ENCODE measurements around the gene ARHGEF7.

The ARHGEF7 gene

DNA sequence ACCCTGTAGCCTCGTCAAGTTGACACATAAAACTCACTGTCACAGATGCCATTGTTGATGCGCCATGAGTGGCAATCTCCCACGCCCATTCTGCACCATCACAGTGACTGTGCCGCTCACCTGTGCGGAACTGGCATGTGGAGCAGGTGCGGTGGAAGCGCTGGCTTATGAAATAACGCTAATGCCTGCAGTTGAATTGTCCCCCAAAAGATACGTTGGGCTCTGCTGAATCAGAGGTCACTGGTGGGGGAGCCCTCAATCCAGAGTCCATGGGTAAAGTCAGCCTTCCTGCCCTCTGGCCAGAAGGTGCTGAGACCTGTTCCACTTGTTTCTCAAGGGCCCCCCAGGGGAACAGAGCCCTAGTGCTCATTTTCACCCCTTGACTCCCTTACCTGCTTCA is 2.9 kb upstream of the ARHGEF7 start:
- no peak for DNase-seq

DNA sequence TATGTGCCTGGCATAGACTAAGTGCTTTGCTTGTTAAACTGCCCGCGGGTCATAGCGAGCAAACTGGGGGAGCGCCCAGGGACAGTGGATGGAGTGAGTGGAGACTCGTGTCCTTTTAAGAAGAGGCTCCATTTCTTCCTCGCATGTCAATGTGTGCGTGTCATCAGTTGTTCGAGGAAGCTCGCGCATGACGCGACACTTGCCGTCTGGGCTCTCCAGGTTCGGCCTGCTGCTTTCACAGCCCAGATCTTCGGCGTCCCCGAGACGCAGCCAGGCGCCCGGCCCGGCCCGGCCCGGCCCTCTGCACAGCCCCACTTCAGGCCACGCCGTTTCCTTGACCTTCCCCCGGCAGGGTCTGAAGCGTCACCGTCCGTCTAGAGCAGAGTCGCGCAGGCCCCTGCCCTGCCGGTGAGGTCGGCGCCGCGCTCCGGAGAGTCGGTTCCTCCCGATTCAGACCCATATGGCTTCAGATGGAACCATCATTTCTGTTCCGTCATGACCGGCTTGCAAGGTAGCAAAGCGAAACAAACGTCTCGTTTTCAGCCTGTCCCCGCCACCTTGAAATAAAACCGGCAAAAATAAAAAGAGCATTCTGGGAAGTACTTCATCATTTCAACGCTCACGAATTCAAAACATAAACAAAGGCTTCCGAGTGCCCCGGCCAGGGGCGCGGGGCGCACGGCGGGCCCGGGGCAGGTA is 599 bp upstream of the ARHGEF7 start:
- DNase-seq, result peak; percentile 63

DNA sequence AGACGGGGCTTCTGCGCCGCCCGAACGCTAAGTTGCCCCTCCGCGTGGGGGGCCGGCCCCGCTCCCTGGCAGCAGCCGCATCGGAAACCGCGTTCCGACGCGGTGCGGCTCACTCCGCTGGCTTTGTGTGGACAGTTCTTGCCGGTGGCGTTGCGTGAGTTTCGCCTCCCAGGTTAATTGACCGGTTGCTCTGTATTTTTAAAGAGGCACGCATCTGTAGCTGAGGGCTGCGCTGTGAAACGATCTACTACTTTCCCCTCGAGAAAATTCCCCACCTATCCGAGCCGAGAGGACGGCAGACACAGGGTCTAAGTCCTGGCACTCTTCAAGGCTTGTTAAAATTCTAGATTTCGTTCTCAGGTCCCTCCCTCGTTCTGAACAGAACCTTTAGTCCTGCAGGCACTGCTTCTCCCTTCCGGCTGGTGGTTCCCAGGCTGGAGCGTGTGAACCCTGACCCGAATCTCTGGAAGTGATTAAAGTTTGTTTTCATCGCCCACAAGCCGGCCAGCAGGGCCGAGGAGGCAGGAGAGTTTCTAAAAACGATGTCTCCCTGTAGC is 933 bp downstream of the ARHGEF7 start:
- peak; percentile 73 for DNase-seq

DNA sequence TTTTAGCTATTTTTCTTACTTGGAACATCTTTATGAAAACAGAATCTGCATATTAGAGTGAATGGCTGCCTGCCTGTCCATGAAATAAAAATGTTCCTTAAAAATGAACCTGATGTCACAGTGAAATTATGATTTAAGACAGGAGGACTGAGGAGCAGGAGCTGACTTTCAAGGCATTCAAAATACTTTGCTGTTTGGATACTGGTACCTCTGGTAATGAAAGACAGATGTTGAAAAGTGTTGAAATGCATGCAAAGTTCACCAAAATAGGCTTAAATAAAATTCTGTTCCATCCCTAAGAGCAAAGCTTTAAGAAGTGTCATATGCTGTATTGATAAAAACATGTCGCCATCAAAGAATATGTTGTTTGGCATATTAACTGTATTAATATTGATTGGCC is 1.7 kb downstream of the ARHGEF7 start:
- DNase-seq, result no peak

DNA sequence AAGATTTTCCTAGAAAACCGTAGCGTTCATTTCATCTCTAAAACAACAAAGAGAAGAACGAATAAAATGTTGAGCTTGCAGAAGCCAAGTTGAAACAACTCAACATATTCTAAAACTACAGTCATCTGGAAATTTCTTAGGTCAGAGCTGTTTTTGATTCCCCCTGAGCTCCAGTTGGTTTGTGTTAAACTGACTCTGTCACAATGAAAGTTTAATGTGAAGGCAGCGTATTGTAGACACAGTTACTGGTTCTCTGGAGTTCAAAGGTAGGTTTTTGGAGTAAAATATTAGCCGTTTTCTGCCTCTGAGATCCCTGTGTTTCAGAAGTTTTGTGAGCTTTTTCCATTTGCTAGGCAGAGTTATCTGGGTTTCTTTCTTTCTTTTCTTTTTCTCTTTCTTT is 2.2 kb downstream of the ARHGEF7 start:
- no peak for DNase-seq

DNA sequence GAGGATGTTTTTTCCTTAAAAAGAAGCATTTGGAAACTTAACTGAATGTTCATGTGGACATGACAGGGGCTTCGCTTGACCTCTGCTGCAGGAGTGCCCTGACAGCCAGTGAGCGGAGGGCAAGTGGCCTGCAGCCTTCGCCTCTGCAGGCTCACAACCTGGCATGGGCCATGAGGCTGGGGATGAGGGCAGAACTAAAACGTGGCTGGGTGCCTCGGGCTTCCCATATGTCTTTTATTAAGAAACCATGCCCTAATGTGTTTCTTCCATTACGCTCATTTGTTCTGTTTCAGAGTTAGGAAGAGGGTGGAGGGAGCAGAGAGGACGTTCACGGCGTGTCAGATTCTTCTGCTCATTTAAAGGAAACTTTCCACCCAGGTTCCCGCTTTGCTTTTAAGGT is 2.9 kb downstream of the ARHGEF7 start:
- DNase-seq, result peak; percentile 66

DNA sequence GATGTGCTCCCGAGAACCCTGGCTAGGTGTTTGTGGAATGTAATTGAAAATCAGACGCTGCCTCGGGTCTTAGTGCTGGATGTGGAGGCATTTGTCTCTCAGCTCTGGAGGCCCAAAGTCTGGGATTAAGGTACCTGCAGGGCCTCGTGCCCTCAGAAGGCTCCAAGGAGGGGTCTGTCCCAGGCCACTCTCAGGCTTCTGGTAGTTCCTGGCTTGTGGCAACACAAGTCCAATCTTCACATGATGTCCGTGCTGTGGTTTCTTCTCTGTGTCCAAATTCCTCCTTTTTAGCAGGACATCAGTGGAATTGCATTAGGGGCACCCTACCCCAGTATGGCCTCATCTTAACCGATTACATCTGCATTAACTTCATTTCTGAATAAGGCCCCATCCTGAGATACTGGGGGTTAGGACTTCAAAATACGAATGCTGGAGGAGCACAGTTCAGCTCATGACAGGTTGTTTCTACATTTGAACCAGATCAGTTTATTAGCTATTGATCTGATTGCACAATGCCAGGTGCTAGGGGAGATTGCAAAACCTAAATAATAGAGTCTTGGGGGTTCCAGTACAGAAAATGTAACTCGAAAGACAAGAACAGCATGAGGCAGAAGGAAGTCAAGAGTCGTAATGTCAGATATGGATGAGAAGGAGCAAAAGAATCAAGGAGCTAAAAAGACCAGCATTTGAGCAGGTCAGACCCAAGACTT is 3.9 kb downstream of the ARHGEF7 start:
- no peak for DNase-seq

DNA sequence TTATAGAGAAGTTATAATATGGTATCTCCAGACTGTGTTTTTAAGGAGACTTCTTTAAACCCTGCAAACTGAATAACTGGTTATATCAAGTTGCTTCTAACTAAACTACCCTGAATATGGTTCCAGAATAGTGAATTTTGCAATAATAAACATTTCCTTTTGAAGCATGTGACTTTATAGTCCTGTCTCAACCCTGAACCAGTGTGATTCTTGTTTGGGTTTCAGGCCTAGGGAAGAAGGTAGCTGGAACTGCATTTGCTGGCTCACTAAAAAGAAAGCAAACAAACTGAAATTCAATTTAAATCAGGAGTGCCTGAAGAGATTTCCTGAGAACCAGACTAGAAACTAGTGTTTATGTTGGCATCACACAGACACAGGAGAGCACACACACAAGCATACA is 4.9 kb downstream of the ARHGEF7 start:
- no peak for DNase-seq

DNA sequence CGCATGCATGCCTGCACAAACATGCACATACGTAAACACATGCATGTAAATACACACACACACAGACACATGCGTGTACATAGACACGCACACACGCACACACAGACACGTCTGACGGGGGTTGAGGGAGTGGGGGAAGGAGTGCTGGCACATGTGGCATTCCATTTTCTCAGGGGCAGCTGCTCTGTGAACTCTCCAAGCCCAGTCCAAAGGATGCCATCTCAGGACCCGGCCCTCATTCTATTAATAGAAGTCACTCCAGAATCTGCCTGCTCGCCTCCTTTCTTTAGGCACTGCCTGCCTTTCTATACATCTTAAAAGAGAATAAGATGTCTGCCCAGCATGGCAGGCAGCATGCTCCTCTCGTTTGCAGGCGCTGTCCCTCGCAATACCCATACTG is 5.3 kb downstream of the ARHGEF7 start:
- no peak for DNase-seq

DNA sequence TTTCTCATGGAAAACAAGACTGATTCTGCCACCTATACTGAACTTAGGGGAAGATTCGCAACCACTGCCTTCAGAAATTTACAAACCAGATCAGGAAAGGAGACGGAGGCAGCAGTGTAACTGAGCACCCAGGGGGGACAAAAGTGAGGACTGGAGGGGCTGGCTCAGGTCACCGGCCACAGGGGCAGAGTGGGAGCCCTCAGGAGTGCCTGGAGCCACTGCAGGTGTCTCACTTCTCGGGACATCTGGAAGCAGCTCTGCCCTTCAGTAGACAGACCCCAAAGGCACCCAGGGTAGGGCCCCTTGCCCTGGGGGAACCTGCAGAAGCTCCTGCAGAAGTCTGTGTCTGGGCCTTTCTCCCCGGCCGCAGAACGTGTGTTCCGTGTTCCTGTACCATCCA is 5.8 kb downstream of the ARHGEF7 start:
- no peak for DNase-seq

DNA sequence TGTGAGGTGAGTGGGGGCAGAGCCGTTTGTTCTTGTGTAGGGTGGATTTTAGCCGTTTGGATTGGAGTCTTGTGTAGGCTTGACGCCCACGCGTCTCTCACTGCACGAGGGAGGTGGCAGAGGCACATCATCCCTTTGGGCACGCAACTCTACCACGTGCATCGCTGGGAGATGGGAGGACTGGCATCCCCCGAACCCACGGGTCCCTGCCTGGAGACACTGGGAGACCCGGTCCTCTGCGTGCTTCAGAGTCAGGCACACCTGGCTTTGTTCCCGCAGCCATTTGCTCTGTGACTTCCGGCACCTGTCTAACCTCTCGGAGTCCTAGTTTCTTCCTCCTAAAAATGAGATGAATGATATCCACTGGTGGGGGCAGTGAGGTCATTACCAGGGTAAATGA is 6.4 kb downstream of the ARHGEF7 start:
- DNase-seq, result no peak

DNA sequence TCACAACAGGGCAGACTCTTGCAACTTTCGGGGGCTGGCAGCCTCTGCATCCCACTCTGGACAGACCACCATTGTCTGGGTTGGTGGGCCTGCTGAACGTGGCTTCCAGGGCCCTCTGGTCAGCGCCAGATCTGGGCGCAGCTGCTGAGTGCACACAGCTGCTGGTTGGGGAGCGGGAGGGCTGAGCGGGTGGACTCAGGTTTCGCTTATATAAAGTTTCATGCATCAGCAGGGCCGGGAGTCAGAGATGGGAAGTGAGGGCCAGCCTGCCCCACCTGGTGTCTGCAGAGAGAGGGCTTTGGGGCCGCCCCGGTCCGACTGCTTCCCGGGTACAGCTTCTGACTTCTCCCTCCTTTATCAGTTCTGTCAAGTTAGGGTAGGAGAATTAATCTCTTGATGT is 6.9 kb downstream of the ARHGEF7 start:
- DNase-seq, result peak; percentile 73

DNA sequence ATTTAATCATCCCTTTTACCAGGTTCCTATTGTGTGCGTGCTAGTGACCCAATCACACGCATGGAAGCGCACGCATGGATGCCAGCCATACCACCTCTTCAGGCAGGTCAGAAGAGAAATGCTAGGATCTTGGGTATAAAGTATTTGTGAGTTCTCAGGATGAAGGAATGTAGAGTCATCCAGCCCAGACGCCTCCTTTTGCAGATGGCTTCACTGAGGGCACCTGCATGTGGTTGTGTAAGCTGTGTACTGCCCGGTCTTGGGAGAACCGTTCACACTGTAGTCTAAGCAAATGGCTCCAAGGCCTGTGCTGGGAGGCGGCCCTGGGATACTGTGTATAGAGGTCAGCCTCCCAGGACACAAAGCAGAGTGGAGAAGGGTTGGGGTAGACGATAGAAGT is 7.5 kb downstream of the ARHGEF7 start:
- DNase-seq, result no peak

DNA sequence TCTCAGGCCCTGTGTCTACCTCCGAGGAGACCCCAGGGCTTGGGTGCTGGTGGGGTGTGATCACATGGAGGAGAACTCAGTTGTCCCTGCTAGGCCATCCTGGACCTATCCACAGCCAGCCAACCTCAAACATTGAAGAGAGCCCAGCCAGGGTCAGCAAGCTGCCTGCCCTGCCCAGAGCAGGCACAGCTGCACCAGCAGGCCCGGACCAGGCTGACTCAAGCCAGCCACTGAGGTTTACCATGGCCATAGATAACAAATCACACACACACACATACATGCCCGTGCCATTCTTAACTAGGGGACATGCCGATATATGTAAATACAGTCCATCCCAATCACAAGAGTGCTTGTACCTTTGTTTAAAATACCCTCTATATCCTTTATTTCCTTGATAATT is 8.1 kb downstream of the ARHGEF7 start:
- no peak for DNase-seq

DNA sequence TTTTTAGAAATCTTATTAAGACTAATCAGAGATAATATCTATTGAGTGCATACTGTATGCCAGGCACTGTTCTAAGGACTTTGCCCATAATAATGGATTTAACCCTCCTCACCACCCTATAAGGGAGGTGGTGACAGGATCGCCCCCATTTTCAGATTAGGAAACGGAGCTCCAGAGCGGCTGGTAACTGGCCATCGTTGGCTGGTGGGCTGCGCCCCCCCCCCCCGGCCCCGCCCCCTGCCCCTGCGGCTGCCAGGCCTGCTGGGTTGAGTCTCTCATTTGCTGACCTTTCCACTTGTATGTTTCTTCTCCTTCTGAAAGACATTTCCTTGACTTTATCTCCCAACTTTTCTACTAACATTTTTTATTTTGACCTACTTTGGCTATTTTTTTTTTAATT is 8.5 kb downstream of the ARHGEF7 start:
- no peak for DNase-seq

DNA sequence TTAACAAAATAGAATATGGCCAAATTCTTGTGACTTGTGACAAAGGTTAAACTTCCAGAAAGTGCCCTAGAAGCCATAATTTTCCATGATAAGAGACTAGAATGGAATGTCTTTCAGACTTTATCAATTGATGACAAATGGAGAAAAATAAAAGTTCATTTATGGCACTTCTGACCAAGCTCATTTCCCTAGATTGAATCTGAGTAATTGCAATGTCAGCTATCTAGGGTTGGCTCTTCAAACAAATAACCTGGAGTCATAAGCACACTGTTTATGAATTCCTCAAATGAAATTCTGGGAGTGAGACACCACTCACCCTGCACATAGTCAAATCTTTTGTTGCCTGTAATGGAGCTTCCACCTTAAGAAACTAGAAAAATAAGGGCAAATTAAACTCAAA is 11.4 kb downstream of the ARHGEF7 start:
- DNase-seq, result no peak

DNA sequence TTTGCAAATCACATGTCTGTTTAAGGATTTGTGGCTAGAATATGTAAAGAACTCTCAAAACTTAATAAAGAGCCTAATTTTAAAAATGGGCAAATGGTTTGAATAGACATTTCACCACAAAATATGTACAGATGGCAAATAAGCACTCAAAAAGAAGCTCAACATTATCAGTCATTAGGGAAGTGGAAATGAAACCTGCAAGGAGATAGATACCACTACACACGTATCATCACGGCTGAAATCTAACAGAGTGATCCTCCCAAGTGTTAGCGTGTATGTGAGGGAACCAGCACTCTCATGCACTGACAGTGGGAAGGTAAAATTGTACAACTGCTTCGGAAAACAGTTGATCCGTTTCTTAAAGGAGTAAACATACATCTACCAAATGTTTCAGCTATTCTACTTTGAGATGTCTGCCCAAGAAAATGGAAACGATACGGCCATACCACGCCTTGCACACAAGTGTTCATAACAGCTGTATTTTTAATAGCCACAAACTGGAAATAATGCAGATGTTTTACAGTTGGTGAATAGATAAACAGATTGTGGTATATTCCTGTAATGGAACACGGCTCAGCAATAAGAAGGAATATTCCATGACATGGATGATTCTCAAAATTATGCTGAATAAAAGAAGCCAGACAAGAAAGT is 14.5 kb downstream of the ARHGEF7 start:
- DNase-seq, result no peak

DNA sequence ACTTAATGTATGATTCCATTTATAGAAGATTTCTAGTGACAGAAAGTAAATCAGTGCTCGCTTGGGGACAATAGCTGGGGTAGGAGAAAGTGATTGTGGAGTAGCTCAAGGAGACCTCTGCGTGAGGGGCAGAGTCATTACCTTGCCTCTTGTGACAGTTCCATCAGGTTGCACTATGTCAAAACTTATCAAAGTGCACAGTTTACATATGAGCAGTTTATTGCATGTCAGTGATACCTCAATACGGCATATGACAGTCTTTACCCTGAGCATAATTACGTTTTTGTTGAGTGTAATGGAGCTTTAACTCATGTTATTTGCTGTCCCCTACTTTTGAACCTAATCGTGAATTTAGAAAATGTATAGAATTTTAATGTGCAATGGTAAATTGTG is 15.0 kb downstream of the ARHGEF7 start:
- DNase-seq, result no peak

DNA sequence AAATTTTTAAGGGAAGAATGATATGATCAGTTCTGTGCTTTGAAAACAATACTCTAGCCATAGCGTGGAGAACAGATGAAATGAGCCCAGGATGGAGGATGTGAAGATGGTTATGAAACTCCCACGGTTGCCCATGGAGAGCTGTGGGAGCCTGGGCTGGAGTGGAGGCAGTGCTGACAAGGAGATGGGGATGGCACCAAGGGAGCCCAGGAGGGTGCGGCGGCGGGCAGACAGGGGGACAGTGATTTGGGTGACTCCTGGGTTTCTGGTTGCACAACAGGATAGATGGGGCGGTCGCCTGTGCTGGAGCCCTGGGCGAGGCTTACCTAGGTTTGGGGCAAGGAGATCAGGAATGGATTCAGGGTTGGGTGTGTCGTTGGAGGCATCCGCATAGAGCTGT is 15.9 kb downstream of the ARHGEF7 start:
- no peak for DNase-seq

DNA sequence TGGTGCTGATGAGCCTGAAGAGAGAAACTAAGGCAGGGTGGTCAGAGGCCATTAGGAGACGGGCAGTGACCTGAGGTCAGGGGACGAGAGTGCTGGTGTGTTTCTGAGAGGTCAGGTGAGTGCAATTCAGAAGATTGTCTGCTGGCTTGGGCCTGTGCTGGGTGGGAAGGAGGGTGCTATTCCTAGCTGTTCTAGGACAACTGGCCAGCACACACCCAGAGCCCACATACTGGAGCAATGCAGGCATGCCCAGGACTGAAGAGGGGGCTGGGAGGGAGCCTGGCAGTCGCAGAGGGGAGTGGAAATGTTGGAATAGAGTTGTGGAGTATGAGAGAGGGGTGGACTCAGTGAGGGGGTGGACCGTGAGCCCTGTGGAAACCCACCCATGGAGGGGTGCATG is 16.5 kb downstream of the ARHGEF7 start:
- no peak for DNase-seq

DNA sequence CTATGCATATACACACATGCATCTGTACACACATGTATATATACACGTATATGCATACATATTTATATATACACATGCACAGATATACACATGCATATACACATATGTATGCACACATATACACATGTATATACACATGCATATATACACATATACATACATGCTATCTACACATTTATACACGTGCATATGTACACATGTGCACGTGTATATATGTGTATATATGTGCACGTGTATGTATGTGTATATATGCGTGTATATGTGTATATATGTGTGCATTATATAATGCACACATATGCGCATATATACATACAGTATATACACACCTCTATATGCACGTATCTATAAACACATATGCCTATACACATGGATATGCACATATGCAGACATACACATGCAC is 17.8 kb downstream of the ARHGEF7 start:
- DNase-seq, result no peak

DNA sequence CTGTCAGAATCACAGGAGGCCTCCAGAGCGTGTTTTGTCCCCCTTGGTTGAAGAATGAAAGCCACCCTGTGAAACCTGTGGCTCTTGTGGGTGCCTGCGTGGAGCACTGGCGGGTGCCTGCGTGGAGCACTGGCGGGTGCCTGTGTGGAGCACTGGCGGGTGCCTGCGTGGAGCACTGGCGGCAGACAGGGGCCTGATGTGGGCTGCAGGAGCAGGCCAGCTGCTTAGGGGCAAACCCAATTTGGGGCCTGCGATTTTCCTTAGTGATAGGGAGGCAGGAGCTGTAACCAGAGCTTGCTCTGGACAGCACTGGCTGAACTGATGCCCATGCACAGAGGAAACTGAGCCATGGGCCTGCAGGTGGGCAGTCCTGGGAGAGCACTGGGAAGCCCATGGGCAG is 24.3 kb downstream of the ARHGEF7 start:
- DNase-seq, result no peak

DNA sequence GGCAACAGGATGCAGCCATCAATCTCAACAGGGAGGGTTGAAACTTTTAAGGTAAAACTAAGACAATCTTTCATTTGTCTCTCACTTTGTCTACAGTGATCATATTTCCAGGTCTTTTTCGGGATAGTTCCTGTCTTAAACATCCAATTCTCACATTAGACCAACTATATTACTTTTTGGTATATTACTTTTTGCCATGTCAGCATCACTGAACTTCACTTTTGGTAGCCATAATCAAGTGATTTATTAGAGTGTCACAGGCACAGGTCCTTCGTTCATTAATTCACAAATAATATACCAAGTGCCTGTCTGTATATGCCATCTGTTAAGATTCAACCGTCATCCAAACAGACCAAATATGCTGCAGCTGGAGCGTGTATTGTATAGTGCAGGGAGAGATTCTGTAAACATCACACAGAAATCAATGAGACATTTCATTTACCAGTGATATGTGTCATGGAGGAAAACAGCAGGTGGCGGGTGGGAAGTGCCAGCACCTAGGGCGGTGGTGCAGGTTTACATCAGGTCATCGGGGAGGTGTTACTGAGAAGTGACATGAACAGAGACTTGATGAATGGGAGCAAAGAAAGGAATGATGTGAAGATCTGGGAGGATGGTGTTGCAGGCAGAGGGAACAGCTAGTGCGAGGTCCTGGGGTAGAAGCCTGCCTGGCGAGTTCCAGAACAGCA is 24.9 kb downstream of the ARHGEF7 start:
- no peak for DNase-seq
